Brain microvascular endothelial cell (primary cell): ENCODE results near the gene IMMP2L.

ENCODE experiments used
- DNase-seq: peaks from one replicate; pipeline ENCODE4 v3.0.0-alpha.2; 2020
- H3K27ac ChIP-seq: fragments of 250-450 bp; sonication (Bioruptor Pico); 2 replicates; pipeline ENCODE4 v1.5.1; 2020; ENCODE audit warnings: mild to moderate bottlenecking, moderate library complexity
- H3K27me3 ChIP-seq: fragments of 250-450 bp; sonication (Bioruptor Pico); replicated peaks from 2 replicates; pipeline ENCODE4 v1.5.1; 2020; ENCODE audit warnings: mild to moderate bottlenecking
- H3K36me3 ChIP-seq: fragments of 250-450 bp; sonication (Bioruptor Pico); replicated peaks from 2 replicates; pipeline ENCODE4 v1.5.1; 2020; ENCODE audit warnings: mild to moderate bottlenecking
- H3K4me3 ChIP-seq: 2 replicates; pipeline ENCODE4 v1.5.1; 2011; ENCODE audit warnings: low read depth, mild to moderate bottlenecking, control low read depth, low read length, moderate library complexity
- in situ Hi-C: cut with HindIII; loops from 2 replicates; pipeline ENCODE4 v1.10.0; 2017; ENCODE audit warnings: low sequenced_read_pairs, low pct_ligation_motif_present
- TF ChIP-seq, protein P1 (sequence below): IDR thresholded peaks from 2 replicates; pipeline ENCODE4 v1.5.1; 2011; ENCODE audit warnings: low read depth, mild to moderate bottlenecking, moderate library complexity, low read length, control low read depth, inconsistent platforms; ENCODE audit errors: missing control alignments

The IMMP2L gene

DNA sequence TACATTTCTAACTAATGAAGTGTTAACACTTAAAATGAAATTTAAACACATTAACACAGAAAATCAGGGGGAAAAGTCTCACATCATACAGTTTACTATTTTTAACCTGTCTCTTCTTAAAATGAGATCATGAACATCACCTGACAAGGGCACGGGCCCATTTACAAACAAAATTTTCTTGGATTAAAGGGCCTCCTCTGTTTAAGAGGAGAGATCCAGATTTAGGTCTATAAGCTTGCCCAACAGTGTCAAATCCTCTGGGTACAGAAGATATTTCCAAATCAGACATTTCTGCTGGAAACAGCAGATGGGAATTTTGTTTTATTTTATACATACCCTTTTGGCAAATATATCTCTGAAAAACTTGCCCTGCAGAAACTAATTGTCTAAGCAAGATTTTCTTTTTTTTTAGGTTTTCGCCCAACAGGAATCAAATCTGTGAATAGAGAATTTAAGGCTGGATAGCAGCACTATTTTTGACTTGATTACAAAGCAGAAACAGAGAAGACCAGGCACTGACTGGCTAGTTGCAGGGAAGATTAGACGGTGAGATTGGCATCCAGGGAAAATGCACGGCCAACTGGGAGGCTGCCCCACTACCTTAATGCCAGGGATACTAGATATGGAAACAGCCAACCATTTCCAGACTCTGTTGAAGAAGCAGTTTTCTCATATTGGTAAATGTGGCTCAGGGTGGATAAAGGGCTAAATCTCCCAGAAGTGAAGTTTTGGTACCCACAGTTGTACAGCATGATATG, 298.0 kb downstream of the IMMP2L start:
- TF ChIP-seq, protein P1, sequence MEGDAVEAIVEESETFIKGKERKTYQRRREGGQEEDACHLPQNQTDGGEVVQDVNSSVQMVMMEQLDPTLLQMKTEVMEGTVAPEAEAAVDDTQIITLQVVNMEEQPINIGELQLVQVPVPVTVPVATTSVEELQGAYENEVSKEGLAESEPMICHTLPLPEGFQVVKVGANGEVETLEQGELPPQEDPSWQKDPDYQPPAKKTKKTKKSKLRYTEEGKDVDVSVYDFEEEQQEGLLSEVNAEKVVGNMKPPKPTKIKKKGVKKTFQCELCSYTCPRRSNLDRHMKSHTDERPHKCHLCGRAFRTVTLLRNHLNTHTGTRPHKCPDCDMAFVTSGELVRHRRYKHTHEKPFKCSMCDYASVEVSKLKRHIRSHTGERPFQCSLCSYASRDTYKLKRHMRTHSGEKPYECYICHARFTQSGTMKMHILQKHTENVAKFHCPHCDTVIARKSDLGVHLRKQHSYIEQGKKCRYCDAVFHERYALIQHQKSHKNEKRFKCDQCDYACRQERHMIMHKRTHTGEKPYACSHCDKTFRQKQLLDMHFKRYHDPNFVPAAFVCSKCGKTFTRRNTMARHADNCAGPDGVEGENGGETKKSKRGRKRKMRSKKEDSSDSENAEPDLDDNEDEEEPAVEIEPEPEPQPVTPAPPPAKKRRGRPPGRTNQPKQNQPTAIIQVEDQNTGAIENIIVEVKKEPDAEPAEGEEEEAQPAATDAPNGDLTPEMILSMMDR = no peak
- DNase-seq = no peak
- H3K27ac ChIP-seq = no peak overlapping the region
- no peak overlapping the region for H3K4me3 ChIP-seq
- no peaks in the 10 kb centered on the region for H3K36me3 ChIP-seq
- in situ Hi-C loops = no loop called here
- H3K27me3 ChIP-seq = no peaks in the 10 kb centered on the region

DNA sequence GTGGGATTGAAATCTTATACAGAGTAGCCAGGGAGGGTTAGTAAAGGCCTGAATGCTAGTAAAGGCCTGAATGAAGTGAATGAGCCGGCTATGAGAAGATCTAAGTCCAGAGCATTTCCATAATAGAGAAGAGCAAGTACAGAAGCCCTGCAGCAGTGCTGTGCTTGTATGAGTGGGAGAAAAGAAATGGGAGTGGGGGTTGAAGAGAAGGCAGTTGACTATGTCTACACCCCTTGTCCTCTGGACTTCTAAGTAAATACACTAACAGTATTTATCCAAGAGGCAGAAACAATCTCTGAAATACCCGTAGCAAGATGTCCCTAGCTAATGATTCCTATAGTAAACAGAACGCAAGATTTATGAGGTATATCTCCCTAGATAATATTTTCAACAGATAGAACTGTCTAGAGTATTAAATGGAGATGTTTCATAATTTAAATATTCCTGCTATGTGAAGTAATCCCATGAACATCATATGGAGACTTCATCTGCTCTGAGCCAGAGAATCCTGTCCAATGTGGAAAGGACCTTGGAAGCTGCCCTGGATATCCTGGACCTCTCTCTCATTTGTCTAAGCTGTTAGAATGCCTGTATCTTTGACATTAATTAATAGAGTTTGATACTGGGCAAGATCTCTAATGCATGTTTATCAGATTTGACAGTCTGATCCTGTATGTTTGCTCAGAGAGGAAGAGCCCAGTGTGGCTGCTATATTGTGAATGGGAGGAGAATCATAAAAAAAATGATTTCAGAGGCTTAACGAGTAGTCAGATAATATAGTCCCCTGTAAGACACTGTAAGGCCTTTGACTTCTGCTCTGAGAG, 299.8 kb downstream of the IMMP2L start:
- Histone ChIP-seq H3K27ac (no peak overlapping the region), H3K36me3 (no peaks in the 10 kb centered on the region), H3K4me3 (no peak overlapping the region), H3K27me3 (no peaks in the 10 kb centered on the region)
- TF ChIP-seq, protein P1 = no peak
- in situ Hi-C loops = no loop called here
- DNase-seq = no peak

DNA sequence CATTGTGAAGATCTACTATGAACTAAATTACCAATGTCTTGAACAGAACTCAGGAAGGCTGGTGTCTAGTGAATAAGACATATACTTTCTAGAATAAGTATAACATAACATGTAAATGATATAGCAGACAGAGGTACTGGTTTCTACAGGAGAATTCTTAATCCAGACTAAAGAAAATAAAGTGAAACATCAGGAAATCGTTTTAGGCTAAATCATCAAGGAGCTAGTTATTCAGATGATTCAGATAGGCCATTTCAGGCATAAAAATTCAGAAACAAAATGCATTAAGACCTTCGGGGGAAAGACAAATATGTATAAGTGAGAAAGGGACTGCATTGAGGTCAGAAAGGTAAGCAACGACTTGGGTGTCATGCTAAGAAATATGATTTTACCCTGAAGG, 300.8 kb downstream of the IMMP2L start:
- Histone ChIP-seq H3K4me3 (no peak overlapping the region), H3K27ac (peak overlapping the region; percentile 46), H3K27me3 (no peaks in the 10 kb centered on the region), H3K36me3 (no peaks in the 10 kb centered on the region)
- in situ Hi-C loops = no loop called here
- DNase-seq = no peak
- TF ChIP-seq, protein P1 = no peak

DNA sequence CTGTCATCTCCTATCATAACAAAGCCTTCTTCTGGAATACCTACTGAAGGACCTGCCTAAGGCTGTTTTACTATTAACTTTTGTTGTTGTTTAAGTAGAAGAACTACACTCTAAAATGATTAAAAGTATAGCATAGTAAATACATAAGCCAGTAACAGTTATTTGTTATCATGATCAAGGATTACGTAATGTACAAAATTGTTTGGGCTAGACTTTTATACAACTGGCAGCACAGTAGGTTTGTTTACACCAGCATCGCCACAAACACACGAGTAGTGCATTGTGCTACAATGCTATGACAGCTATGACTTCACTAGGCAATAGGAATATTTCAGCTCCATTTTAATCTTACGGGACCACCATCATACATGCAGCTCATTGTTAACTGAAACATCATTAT, 302.3 kb downstream of the IMMP2L start:
- H3K27me3 ChIP-seq = no peaks in the 10 kb centered on the region
- no peak overlapping the region for H3K4me3 ChIP-seq
- TF ChIP-seq, protein P1 = no peak
- DNase-seq = no peak
- H3K36me3 ChIP-seq = no peaks in the 10 kb centered on the region
- in situ Hi-C loops = no loop called here
- no peak overlapping the region for H3K27ac ChIP-seq

DNA sequence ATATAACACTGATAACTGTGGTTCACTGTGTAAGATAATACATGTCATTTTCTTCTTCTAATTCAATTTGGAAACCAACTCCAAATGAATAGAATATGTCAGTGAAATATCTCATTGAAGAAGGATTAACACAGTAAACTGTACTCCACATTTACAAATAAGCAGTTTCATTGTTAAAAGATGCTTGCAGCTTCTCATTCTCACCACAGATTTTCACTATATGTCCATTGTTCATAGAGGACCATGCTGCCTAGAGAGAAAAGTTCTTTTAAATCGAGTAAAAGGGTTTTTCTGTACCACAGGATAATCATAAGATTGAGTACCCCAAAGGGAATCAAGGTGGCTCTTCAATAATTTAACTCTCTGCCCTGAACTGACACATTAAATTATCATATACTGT, 305.9 kb downstream of the IMMP2L start:
- DNase-seq = no peak
- in situ Hi-C loops = no loop called here
- no peaks in the 10 kb centered on the region for H3K36me3 ChIP-seq
- TF ChIP-seq, protein P1 = no peak
- H3K27me3 ChIP-seq = no peaks in the 10 kb centered on the region
- no peak overlapping the region for H3K27ac ChIP-seq
- no peak overlapping the region for H3K4me3 ChIP-seq
